HEK293 (cell line): ENCODE results near the gene TFAP2C.

ENCODE experiments used
- CTCF ChIA-PET: fragments of 350-600 bp; formaldehyde crosslinking; extraction: SDS; loops from one replicate; lab custom pipeline; 2021; ENCODE audit warnings: antibody characterized with exemption; lab: Yijun Ruan, JAX
- POLR2A ChIA-PET: fragments of 300-600 bp; formaldehyde crosslinking; extraction: SDS; loops from one replicate; lab custom pipeline; 2020; ENCODE audit warnings: antibody characterized with exemption, inconsistent platforms; lab: Yijun Ruan, JAX
- H3K27ac ChIP-seq: fragments of 200-500 bp; sonication (Bioruptor generic); 2 replicates; pipeline ENCODE4 v1.5.1; 2014; ENCODE audit warnings: low read depth, low read length, control low read depth, inconsistent platforms; ENCODE audit errors: extremely low read depth
- H3K36me3 ChIP-seq, 2 experiments: fragments of 200-500 bp in 1 of 2; sonication (Bioruptor generic) in 1 of 2; 1 replicate in 1 of 2; 2 replicates in 1 of 2; pipeline ENCODE4 v1.5.1; 2014 to 2017; ENCODE audit warnings: inconsistent platforms in 2 of 2, low read length in 2 of 2; ENCODE audit not compliant: control insufficient read depth in 2 of 2, insufficient read depth in 1 of 2
- H3K4me1 ChIP-seq: fragments of 200-500 bp; sonication (Bioruptor generic); 2 replicates; pipeline ENCODE4 v1.5.1; 2014; ENCODE audit warnings: mild to moderate bottlenecking, low read length, inconsistent platforms; ENCODE audit not compliant: control insufficient read depth, insufficient read depth
- H3K4me3 ChIP-seq: 2 replicates; pipeline ENCODE4 v1.5.1; 2011; ENCODE audit warnings: low read depth, mild to moderate bottlenecking, control low read depth, low read length, moderate library complexity
- H3K9me3 ChIP-seq: fragments of 200-500 bp; sonication (Bioruptor generic); 2 replicates; pipeline ENCODE4 v1.5.1; 2014; ENCODE audit warnings: low read depth, low read length, inconsistent platforms; ENCODE audit not compliant: control insufficient read depth, insufficient read depth
- BCL11B ChIP-seq: fragments of 450-650 bp; formaldehyde crosslinking; IDR thresholded peaks from 2 replicates; pipeline ENCODE4 v1.5.1; 2016; ENCODE audit warnings: low read depth, missing biosample characterization, missing genetic modification characterization
- GLIS2 ChIP-seq: fragments of 450-650 bp; formaldehyde crosslinking; IDR thresholded peaks from 2 replicates; pipeline ENCODE4 v1.5.1; 2016; ENCODE audit warnings: missing biosample characterization, missing genetic modification characterization
- HIC1 ChIP-seq: fragments of 450-650 bp; formaldehyde crosslinking; IDR thresholded peaks from 2 replicates; pipeline ENCODE4 v1.5.1; 2016; ENCODE audit warnings: missing biosample characterization, missing genetic modification characterization
- HOXC10 ChIP-seq: sonication (generic); formaldehyde crosslinking; IDR thresholded peaks from 2 replicates; pipeline ENCODE4 v1.8.1; 2023; ENCODE audit warnings: mild to moderate bottlenecking, missing genetic modification reagents
- IKZF3 ChIP-seq: fragments of 450-650 bp; IDR thresholded peaks from 2 replicates; pipeline ENCODE4 v1.5.0; 2018; ENCODE audit warnings: missing biosample characterization, mild to moderate bottlenecking, missing genetic modification characterization, moderate library complexity
- KLF16 ChIP-seq: fragments of 450-650 bp; formaldehyde crosslinking; IDR thresholded peaks from 2 replicates; pipeline ENCODE4 v1.5.1; 2017; ENCODE audit warnings: missing biosample characterization, missing genetic modification characterization
- ZBTB17 ChIP-seq: fragments of 450-650 bp; formaldehyde crosslinking; IDR thresholded peaks from 2 replicates; pipeline ENCODE4 v1.5.1; 2016; ENCODE audit warnings: missing biosample characterization, missing genetic modification characterization
- ZBTB21 ChIP-seq: fragments of 450-650 bp; formaldehyde crosslinking; IDR thresholded peaks from 2 replicates; pipeline ENCODE4 v1.5.1; 2017; ENCODE audit warnings: missing biosample characterization, missing genetic modification characterization
- ZFP3 ChIP-seq: fragments of 450-650 bp; formaldehyde crosslinking; IDR thresholded peaks from 2 replicates; pipeline ENCODE4 v1.5.1; 2016; ENCODE audit warnings: low read depth, missing biosample characterization, missing genetic modification characterization
- ZNF157 ChIP-seq: fragments of 450-650 bp; formaldehyde crosslinking; IDR thresholded peaks from 2 replicates; pipeline ENCODE4 v1.5.1; 2016; ENCODE audit warnings: missing biosample characterization, missing genetic modification characterization
- ZNF221 ChIP-seq: fragments of 450-650 bp; formaldehyde crosslinking; IDR thresholded peaks from 2 replicates; pipeline ENCODE4 v1.5.1; 2017; ENCODE audit warnings: missing biosample characterization, missing genetic modification characterization, borderline replicate concordance
- ZNF266 ChIP-seq: fragments of 450-650 bp; formaldehyde crosslinking; IDR thresholded peaks from 2 replicates; pipeline ENCODE4 v1.5.1; 2016; ENCODE audit warnings: missing biosample characterization, missing genetic modification characterization, low read depth
- ZNF274 ChIP-seq, 2 experiments: fragments of 200-500 bp in 1 of 2; fragments of 450-650 bp in 1 of 2; sonication (Bioruptor generic) in 1 of 2; formaldehyde crosslinking in 1 of 2; IDR thresholded peaks; 2 replicates each; pipeline versions ENCODE4 v1.5.1 to v1.6.1; 2014 to 2016; ENCODE audit warnings: borderline replicate concordance in 1 of 2, inconsistent platforms in 1 of 2, low read length in 1 of 2, missing biosample characterization in 1 of 2, missing genetic modification characterization in 1 of 2
- ZNF292 ChIP-seq: fragments of 450-650 bp; formaldehyde crosslinking; IDR thresholded peaks from 2 replicates; pipeline ENCODE4 v1.5.1; 2016; ENCODE audit warnings: low read depth, missing biosample characterization, missing genetic modification characterization, borderline replicate concordance
- ZNF449 ChIP-seq: fragments of 450-650 bp; formaldehyde crosslinking; IDR thresholded peaks from 2 replicates; pipeline ENCODE4 v1.5.1; 2017; ENCODE audit warnings: missing biosample characterization, mild to moderate bottlenecking, missing genetic modification characterization, moderate library complexity
- ZNF639 ChIP-seq: fragments of 450-650 bp; formaldehyde crosslinking; IDR thresholded peaks from 2 replicates; pipeline ENCODE4 v1.5.1; 2016; ENCODE audit warnings: missing biosample characterization, missing genetic modification characterization
- ZNF707 ChIP-seq: fragments of 450-650 bp; formaldehyde crosslinking; IDR thresholded peaks from 2 replicates; pipeline ENCODE4 v1.5.1; 2016; ENCODE audit warnings: missing biosample characterization, missing genetic modification characterization
- ZSCAN5A ChIP-seq: fragments of 450-650 bp; formaldehyde crosslinking; IDR thresholded peaks from 2 replicates; pipeline ENCODE4 v1.5.1; 2016; ENCODE audit warnings: missing biosample characterization, missing genetic modification characterization

The TFAP2C gene

GRCh38 chr20:56676679-56677078, 47.6 kb downstream of the TFAP2C start:
- CTCF ChIA-PET = no interaction called here
- Histone ChIP-seq H3K27ac (no peak overlapping the region), H3K4me3 (no peak overlapping the region), H3K36me3 (no peaks in the 10 kb centered on the region), H3K9me3 (no peaks in the 10 kb centered on the region), H3K4me1 (no peaks in the 10 kb centered on the region)
- TF ChIP-seq ZNF221 (tag by site-specific recombination) = no peak
- POLR2A ChIA-PET = no interaction called here

- H3K4me3 ChIP-seq = no peak overlapping the region
- no peaks in the 10 kb centered on the region for H3K4me1 ChIP-seq
- H3K9me3 ChIP-seq = no peaks in the 10 kb centered on the region
- CTCF ChIA-PET = interaction anchor here (0.6 to 0.7 kb wide), 2 partner anchors 113 to 300 kb away, joined by 3 read pairs; no protein-coding TSS in a partner anchor
- H3K27ac ChIP-seq = no peak overlapping the region
- POLR2A ChIA-PET = interaction anchor here (0.7 kb wide), 1 partner anchor 221 kb away, joined by 4 read pairs; no protein-coding TSS in a partner anchor
- no peaks in the 10 kb centered on the region for H3K36me3 ChIP-seq
- TF ChIP-seq ZNF449 = no peak
- TF ChIP-seq HIC1 = no peak
- TF ChIP-seq IKZF3 (tag by site-specific recombination) = no peak
- TF ChIP-seq ZSCAN5A (tag by site-specific recombination) = no peak
- TF ChIP-seq ZNF292 (tag by site-specific recombination) = no peak
- TF ChIP-seq, all 188 proteins: peak for 0
Observed at GRCh38 chr20:56683077-56683865, 54.2 kb downstream of the TFAP2C start.

- H3K27ac ChIP-seq = no peak overlapping the region
- CTCF ChIA-PET = interaction anchor here (0.5 kb wide), 1 partner anchor 25 kb away, joined by 3 read pairs; no protein-coding TSS in a partner anchor
- no peak for TF ChIP-seq KLF16 (tag by site-specific recombination)
- TF ChIP-seq, all 188 proteins: peak for 0
- POLR2A ChIA-PET = no interaction called here
- no peaks in the 10 kb centered on the region for H3K9me3 ChIP-seq
- H3K4me3 ChIP-seq = no peak overlapping the region
- no peaks in the 10 kb centered on the region for H3K36me3 ChIP-seq
- no peaks in the 10 kb centered on the region for H3K4me1 ChIP-seq
Observed at GRCh38 chr20:56685879-56686278, 56.8 kb downstream of the TFAP2C start.

- Histone ChIP-seq H3K27ac (no peak overlapping the region), H3K9me3 (no peaks in the 10 kb centered on the region), H3K36me3 (no peaks in the 10 kb centered on the region), H3K4me1 (no peaks in the 10 kb centered on the region), H3K4me3 (no peak overlapping the region)
- POLR2A ChIA-PET = no interaction called here
- CTCF ChIA-PET = no interaction called here
- TF ChIP-seq BCL11B (tag by site-specific recombination) (no peak), ZBTB17 (tag by site-specific recombination) (no peak), HOXC10 (CRISPR knock-in tag) (no peak), ZNF639 (no peak), ZBTB21 (tag by site-specific recombination) (no peak), ZNF266 (tag by site-specific recombination) (no peak), ZFP3 (tag by site-specific recombination) (no peak), ZNF707 (no peak), GLIS2 (no peak), ZNF274 (IDR thresholded peaks at IDR 0.05; ENCODE audit: low read length) (no peak), ZNF274 (tag by site-specific recombination; IDR thresholded peaks at IDR 0.05; ENCODE audit: borderline replicate concordance) (no peak), ZNF157 (no peak)
Observed at GRCh38 chr20:56687061-56687460, 58.0 kb downstream of the TFAP2C start.
